Lower leg skin (tissue), 3 donors: ENCODE data around the gene MFSD12.

Experiments used
- POLR2A ChIP-seq, 2 donors: fragments of 450-650 bp; IDR thresholded peaks; one replicate each; pipeline ENCODE4 v1.6.1; 2016 to 2017; ENCODE audit warnings: antibody characterized with exemption in 2 of 2, mild to moderate bottlenecking in 1 of 2, moderate library complexity in 1 of 2
- TF ChIP-seq, protein P1 (sequence below), 3 donors: fragments of 450-650 bp; IDR thresholded peaks; one replicate each; pipeline ENCODE4 v1.5.1; 2016; ENCODE audit warnings: antibody characterized with exemption in 3 of 3, mild to moderate bottlenecking in 3 of 3, moderate library complexity in 2 of 3

DNA sequence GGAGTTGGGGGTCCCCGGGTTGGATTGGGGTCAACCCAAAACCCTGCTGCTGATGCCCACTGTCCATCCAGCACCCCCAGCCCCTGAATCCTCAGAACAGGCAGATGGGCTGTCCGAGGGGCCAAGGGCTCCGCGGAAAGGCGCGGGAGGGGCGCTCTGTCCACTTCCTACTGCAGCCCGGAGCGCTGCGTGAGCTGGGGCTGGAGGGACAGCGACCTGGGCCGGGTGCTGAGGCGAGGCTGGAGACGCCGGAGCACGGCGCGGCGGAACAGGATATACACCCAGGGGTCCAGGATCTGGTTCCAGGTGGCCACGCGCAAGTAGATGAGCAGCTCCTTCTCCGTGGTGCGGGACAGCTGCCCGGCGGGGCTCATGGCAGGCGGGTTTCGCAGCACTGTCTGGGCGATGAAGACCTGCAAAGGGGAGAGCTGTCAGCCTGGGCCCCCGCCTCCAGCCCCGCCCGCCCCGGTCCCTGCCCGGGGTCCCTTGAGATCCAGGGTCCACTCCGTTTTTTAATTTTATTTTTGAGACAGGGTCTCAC, 38.2 kb upstream of the MFSD12 start:
- TF ChIP-seq, protein P1, sequence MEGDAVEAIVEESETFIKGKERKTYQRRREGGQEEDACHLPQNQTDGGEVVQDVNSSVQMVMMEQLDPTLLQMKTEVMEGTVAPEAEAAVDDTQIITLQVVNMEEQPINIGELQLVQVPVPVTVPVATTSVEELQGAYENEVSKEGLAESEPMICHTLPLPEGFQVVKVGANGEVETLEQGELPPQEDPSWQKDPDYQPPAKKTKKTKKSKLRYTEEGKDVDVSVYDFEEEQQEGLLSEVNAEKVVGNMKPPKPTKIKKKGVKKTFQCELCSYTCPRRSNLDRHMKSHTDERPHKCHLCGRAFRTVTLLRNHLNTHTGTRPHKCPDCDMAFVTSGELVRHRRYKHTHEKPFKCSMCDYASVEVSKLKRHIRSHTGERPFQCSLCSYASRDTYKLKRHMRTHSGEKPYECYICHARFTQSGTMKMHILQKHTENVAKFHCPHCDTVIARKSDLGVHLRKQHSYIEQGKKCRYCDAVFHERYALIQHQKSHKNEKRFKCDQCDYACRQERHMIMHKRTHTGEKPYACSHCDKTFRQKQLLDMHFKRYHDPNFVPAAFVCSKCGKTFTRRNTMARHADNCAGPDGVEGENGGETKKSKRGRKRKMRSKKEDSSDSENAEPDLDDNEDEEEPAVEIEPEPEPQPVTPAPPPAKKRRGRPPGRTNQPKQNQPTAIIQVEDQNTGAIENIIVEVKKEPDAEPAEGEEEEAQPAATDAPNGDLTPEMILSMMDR (IDR thresholded peaks at IDR 0.05), result no peak
- no peak for TF ChIP-seq POLR2A (IDR thresholded peaks at IDR 0.05)
